Neural progenitor cell (in vitro differentiated cells): ENCODE results near the gene SPTBN5. TPM values are rescaled to one million over a fixed set of nuclear protein-coding genes. Genes with fewer than 3 reads are reported as not detected.

ENCODE experiments used
- DNase-seq: peaks from one replicate; pipeline ENCODE4 v3.0.0-alpha.2; 2016; ENCODE audit warnings: low spot score
- H2AFZ ChIP-seq: fragments of 200-600 bp; sonication (generic); replicated peaks from 2 replicates; pipeline ENCODE4 v1.6.1; 2016; ENCODE audit warnings: antibody characterized with exemption
- H3F3A ChIP-seq: fragments of 200-600 bp; sonication (generic); 2 replicates; pipeline ENCODE4 v1.6.1; 2016; ENCODE audit warnings: antibody characterized with exemption, low read depth
- H3K27ac ChIP-seq: fragments of 200-600 bp; sonication (generic); 2 replicates; pipeline ENCODE4 v1.5.1; 2016; ENCODE audit warnings: mild to moderate bottlenecking
- H3K27me3 ChIP-seq: fragments of 200-600 bp; sonication (generic); 2 replicates; pipeline ENCODE4 v1.6.1; 2016; ENCODE audit warnings: mild to moderate bottlenecking, moderate library complexity
- H3K36me3 ChIP-seq: fragments of 200-600 bp; sonication (generic); 2 replicates; pipeline ENCODE4 v1.5.1; 2016
- H3K4me1 ChIP-seq: fragments of 200-600 bp; sonication (generic); 2 replicates; pipeline ENCODE4 v1.6.1; 2016; ENCODE audit warnings: mixed run types
- H3K4me2 ChIP-seq: fragments of 200-600 bp; sonication (generic); 2 replicates; pipeline ENCODE4 v1.6.1; 2016
- H3K4me3 ChIP-seq: fragments of 200-600 bp; sonication (generic); 2 replicates; pipeline ENCODE4 v1.5.1; 2016
- H3K79me2 ChIP-seq: fragments of 200-600 bp; sonication (generic); 2 replicates; pipeline ENCODE4 v1.6.1; 2016; ENCODE audit warnings: low read depth
- H3K9ac ChIP-seq: fragments of 200-600 bp; sonication (generic); 2 replicates; pipeline ENCODE4 v1.6.1; 2016
- H3K9me3 ChIP-seq: fragments of 200-600 bp; sonication (generic); 2 replicates; pipeline ENCODE4 v1.5.1; 2016; ENCODE audit warnings: low read depth
- H4K20me1 ChIP-seq: fragments of 200-600 bp; sonication (generic); 2 replicates; pipeline ENCODE4 v1.6.1; 2016; ENCODE audit warnings: low read depth
- H3K27ac Mint-ChIP-seq: 3 replicates; pipeline ENCODE4 v1.8.0; 2021; ENCODE audit warnings: mixed read lengths
- H3K27me3 Mint-ChIP-seq: 2 replicates; pipeline ENCODE4 v1.8.0; 2022; ENCODE audit warnings: low read depth, mild to moderate bottlenecking, inconsistent platforms, moderate library complexity, mixed read lengths; ENCODE audit not compliant: insufficient read depth
- H3K36me3 Mint-ChIP-seq: 3 replicates; pipeline ENCODE4 v1.8.0; 2021; ENCODE audit warnings: mixed read lengths
- H3K4me1 Mint-ChIP-seq: 3 replicates; pipeline ENCODE4 v1.8.0; 2021; ENCODE audit warnings: mixed read lengths
- H3K4me3 Mint-ChIP-seq: 3 replicates; pipeline ENCODE4 v1.8.0; 2021; ENCODE audit warnings: mild to moderate bottlenecking, moderate library complexity, mixed read lengths
- H3K9me3 Mint-ChIP-seq: 3 replicates; pipeline ENCODE4 v1.8.0; 2020; ENCODE audit warnings: mixed read lengths
- EZH2 ChIP-seq: fragments of 200-600 bp; sonication (generic); IDR thresholded peaks from 2 replicates; pipeline ENCODE4 v1.6.1; 2017; ENCODE audit warnings: antibody characterized with exemption, mild to moderate bottlenecking, moderate library complexity
- EZH2phosphoT487 ChIP-seq: fragments of 200-600 bp; sonication (generic); IDR thresholded peaks from 2 replicates; pipeline ENCODE4 v1.6.1; 2017; ENCODE audit warnings: antibody characterized with exemption
- total RNA-seq: library from RNA; depleted of rRNA; stranded (reverse); fragments of >200 nt; gene quantifications from 2 replicates; pipeline ENCODE4 v1.2.3, GENCODE V29; 2015; ENCODE audit warnings: low replicate concordance
- TF ChIP-seq, protein P1 (sequence below): fragments of 200-600 bp; sonication (generic); IDR thresholded peaks from 2 replicates; pipeline ENCODE4 v1.5.1; 2017; ENCODE audit warnings: antibody characterized with exemption, mild to moderate bottlenecking

Gene SPTBN5
- total RNA-seq: 0.15 TPM in 1 of 2 replicates, not detected in the other

DNA sequence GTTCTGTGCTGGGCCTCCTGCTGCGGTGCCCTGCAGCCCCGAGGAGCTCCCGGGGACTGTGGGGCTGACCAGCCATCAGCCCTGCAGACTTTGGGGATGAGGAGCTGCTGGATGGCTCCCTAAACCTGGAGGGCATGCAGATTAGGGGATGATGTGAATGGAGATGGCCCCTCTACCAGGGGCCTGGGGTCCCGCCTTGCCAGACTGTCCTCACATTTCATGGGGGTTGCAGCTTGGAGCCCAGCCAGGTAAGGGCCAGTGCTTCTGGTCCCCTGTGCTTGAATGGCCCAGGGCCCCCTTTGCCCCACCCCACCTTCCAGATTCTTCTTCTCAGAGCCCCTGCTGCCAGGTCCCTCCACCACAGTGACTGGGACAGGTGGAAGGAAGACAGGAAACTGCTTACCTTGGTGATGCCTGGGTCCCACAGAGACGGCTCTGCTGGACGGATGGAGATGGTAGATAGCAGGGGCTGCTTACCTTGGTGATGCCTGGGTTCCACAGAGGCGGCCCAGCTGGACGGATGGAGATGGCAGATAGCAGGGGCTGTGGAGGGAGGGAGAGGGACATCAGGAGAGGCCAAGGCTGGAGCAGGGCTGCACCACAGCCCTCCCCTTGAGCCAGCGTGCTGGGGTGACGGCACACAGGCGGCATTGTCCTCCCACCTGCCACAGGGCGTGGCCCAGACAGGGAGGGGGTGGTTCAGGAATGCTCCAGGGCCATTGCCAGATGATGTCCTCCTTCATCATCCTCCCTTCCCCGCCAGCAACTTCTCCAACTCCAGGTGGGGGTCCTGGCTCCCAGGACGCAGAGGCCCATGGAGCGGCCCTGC lies at the start of gene SPTBN5:
Gene SPTBN5, minus strand, starts transcription at position 632 of the 829 bp plus-strand sequence. Its CDS starts 556 bp downstream, at position 76.
- H3K4me1 ChIP-seq: peaks cover 18% of the 10 kb centered on the region
- Mint-ChIP-seq H3K9me3 (no peaks in the 10 kb centered on the region), H3K4me3 (no peak within 1 kb of the TSS), H3K36me3 (no peaks in the 10 kb centered on the region), H3K4me1 (peaks cover 22% of the 10 kb centered on the region), H3K27ac (no peak within 1 kb of the TSS), H3K27me3 (peaks cover 7% of the 10 kb centered on the region)
- peaks cover 12% of the 10 kb centered on the region for H3F3A ChIP-seq
- no peaks in the 10 kb centered on the region for H4K20me1 ChIP-seq
- no peak within 1 kb of the TSS for H3K4me2 ChIP-seq
- no peak within 1 kb of the TSS for H3K4me3 ChIP-seq
- TF ChIP-seq EZH2 (no peak), EZH2phosphoT487 (no peak)
- TF ChIP-seq, protein P1, sequence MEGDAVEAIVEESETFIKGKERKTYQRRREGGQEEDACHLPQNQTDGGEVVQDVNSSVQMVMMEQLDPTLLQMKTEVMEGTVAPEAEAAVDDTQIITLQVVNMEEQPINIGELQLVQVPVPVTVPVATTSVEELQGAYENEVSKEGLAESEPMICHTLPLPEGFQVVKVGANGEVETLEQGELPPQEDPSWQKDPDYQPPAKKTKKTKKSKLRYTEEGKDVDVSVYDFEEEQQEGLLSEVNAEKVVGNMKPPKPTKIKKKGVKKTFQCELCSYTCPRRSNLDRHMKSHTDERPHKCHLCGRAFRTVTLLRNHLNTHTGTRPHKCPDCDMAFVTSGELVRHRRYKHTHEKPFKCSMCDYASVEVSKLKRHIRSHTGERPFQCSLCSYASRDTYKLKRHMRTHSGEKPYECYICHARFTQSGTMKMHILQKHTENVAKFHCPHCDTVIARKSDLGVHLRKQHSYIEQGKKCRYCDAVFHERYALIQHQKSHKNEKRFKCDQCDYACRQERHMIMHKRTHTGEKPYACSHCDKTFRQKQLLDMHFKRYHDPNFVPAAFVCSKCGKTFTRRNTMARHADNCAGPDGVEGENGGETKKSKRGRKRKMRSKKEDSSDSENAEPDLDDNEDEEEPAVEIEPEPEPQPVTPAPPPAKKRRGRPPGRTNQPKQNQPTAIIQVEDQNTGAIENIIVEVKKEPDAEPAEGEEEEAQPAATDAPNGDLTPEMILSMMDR: no peak
- no peaks in the 10 kb centered on the region for H3K79me2 ChIP-seq
- no peaks in the 10 kb centered on the region for H3K36me3 ChIP-seq
- H3K9ac ChIP-seq: no peak within 1 kb of the TSS
- H3K27ac ChIP-seq: no peak within 1 kb of the TSS
- DNase-seq: no peak
- no peak within 1 kb of the TSS for H2AFZ ChIP-seq
- no peaks in the 10 kb centered on the region for H3K9me3 ChIP-seq
- no peaks in the 10 kb centered on the region for H3K27me3 ChIP-seq

- no peaks in the 10 kb centered on the region for H3K9me3 Mint-ChIP-seq
- H3K9me3 ChIP-seq: no peaks in the 10 kb centered on the region
These were observed 49.0 kb upstream of the SPTBN5 start for GRCh38 chr15:41942886-41943285.

GRCh38 chr15:41941644-41942415 lies 48.0 kb upstream of the SPTBN5 start:
- Histone ChIP-seq H3K79me2 (no peaks in the 10 kb centered on the region), H3F3A (peaks cover 16% of the 10 kb centered on the region), H3K27me3 (no peaks in the 10 kb centered on the region), H3K4me3 (no peak overlapping the region), H4K20me1 (no peaks in the 10 kb centered on the region), H3K27ac (peak overlapping the region; percentile 71), H3K9ac (no peak overlapping the region), H3K36me3 (no peaks in the 10 kb centered on the region), H3K4me2 (peak overlapping the region; percentile 53), H3K9me3 (no peaks in the 10 kb centered on the region), H2AFZ (no peak overlapping the region), H3K4me1 (peaks cover 39% of the 10 kb centered on the region)
- Mint-ChIP-seq H3K4me1 (peaks cover 57% of the 10 kb centered on the region), H3K27ac (no peak overlapping the region), H3K9me3 (no peaks in the 10 kb centered on the region), H3K36me3 (no peaks in the 10 kb centered on the region), H3K4me3 (no peak overlapping the region), H3K27me3 (no peaks in the 10 kb centered on the region)
- TF ChIP-seq EZH2phosphoT487: no peak
- no peak for TF ChIP-seq EZH2
- TF ChIP-seq, protein P1: no peak
- DNase-seq: peak; percentile 78

More at GRCh38 chr15:41942886-41943285, 49.0 kb upstream of the SPTBN5 start:
- no peak overlapping the region for H3K4me3 Mint-ChIP-seq
- Histone ChIP-seq H4K20me1 (peaks cover 5% of the 10 kb centered on the region), H3K27me3 (no peaks in the 10 kb centered on the region), H3K4me1 (peaks cover 36% of the 10 kb centered on the region), H3K4me2 (no peak overlapping the region), H2AFZ (no peak overlapping the region), H3F3A (peaks cover 16% of the 10 kb centered on the region), H3K79me2 (no peaks in the 10 kb centered on the region), H3K4me3 (no peak overlapping the region), H3K36me3 (no peaks in the 10 kb centered on the region), H3K9ac (no peak overlapping the region), H3K27ac (no peak overlapping the region)
- DNase-seq: no peak
- no peaks in the 10 kb centered on the region for H3K27me3 Mint-ChIP-seq
- peak overlapping the region; percentile 62 for H3K27ac Mint-ChIP-seq
- TF ChIP-seq EZH2 (no peak), EZH2phosphoT487 (no peak)
- TF ChIP-seq, protein P1: no peak
- H3K4me1 Mint-ChIP-seq: peaks cover 64% of the 10 kb centered on the region
- H3K36me3 Mint-ChIP-seq: no peaks in the 10 kb centered on the region
